RPMI7951 (cell line): ENCODE results near the gene C1orf50. TPM values are rescaled to one million over a fixed set of nuclear protein-coding genes. Genes with fewer than 3 reads are reported as not detected.
"Not testable (repeated sequence)": the region's sequence is repeated elsewhere in the genome, so short reads cannot be mapped to it uniquely, and the experiment has no call there.

Experiments used
- DNase-seq: peaks from one replicate; pipeline ENCODE4 v3.0.0-alpha.2; 2012; ENCODE audit warnings: low read depth
- total RNA-seq: library from RNA; depleted of rRNA; stranded (reverse); fragments of >200 nt; shearing (Covaris generic); gene quantifications from 2 replicates; pipeline ENCODE4 v1.2.3, GENCODE V29; 2014; rRNA removed

The C1orf50 gene
- total RNA-seq, 1 experiment from 2014 or later: 3.1 TPM

- DNase-seq: no peak
Measured at GRCh38 chr1:42801832-42802473, 34.9 kb downstream of the C1orf50 start.

- no peak for DNase-seq
Measured at GRCh38 chr1:42806171-42806570, 39.1 kb downstream of the C1orf50 start.

GRCh38 chr1:42806593-42806992 lies 39.5 kb downstream of the C1orf50 start:
- DNase-seq: no peak

GRCh38 chr1:42807056-42807668 lies 40.1 kb downstream of the C1orf50 start:
- DNase-seq: no peak

- not testable (repeated sequence) for DNase-seq
Measured at GRCh38 chr1:42814815-42815214, 47.8 kb downstream of the C1orf50 start.

GRCh38 chr1:42815941-42816584 lies 49.0 kb downstream of the C1orf50 start:
- peak; percentile 15 for DNase-seq

GRCh38 chr1:42816585-42817439 lies 49.8 kb downstream of the C1orf50 start, which contains the start of the genes ERMAP and SVBP:
Gene ERMAP (plus strand): TSS chr1:42817122. CDS start chr1:42830449, 13,327 bp downstream.
Gene SVBP (minus strand): TSS chr1:42817397. CDS start chr1:42816544, 853 bp downstream.
- peak; percentile 84 for DNase-seq

- DNase-seq: no peak
Measured at GRCh38 chr1:42817440-42817767, 50.4 kb downstream of the C1orf50 start.

GRCh38 chr1:42817976-42818375 lies 50.9 kb downstream of the C1orf50 start:
- no peak for DNase-seq

- DNase-seq: no peak
Measured at GRCh38 chr1:42820813-42821212, 53.8 kb downstream of the C1orf50 start.

- no peak for DNase-seq
Measured at GRCh38 chr1:42821690-42822089, 54.6 kb downstream of the C1orf50 start.

- peak; percentile 14 for DNase-seq
Measured at GRCh38 chr1:42822800-42823392, 55.8 kb downstream of the C1orf50 start.

GRCh38 chr1:42824481-42825035 lies 57.5 kb downstream of the C1orf50 start:
- DNase-seq: no peak

GRCh38 chr1:42825036-42825851 lies 58.2 kb downstream of the C1orf50 start:
- no peak for DNase-seq

Other genes with a start within 250 kb of the C1orf50 start
- 122 and 123 TPM in 2 replicates for gene PPIH, start 108.8 kb upstream of the C1orf50 start, total RNA-seq
- gene YBX1, start 84.8 kb upstream of the C1orf50 start, total RNA-seq: 1,105 and 1,183 TPM in 2 replicates
- not detected in 2 replicates for gene CLDN19, start 27.0 kb upstream of the C1orf50 start, total RNA-seq
- gene P3H1, start 221 bp upstream of the C1orf50 start, total RNA-seq: 111 and 120 TPM in 2 replicates
- gene TMEM269, start 17.7 kb downstream of the C1orf50 start, total RNA-seq: not detected in 2 replicates
- gene ERMAP, start 49.9 kb downstream of the C1orf50 start, total RNA-seq: 7.6 and 11.1 TPM in 2 replicates
- 34.1 and 41.8 TPM in 2 replicates for gene SVBP, start 50.1 kb downstream of the C1orf50 start, total RNA-seq
- 7.6 and 9.9 TPM in 2 replicates for gene ZNF691, start 79.4 kb downstream of the C1orf50 start, total RNA-seq
- 192 and 248 TPM in 2 replicates for gene SLC2A1, start 191.6 kb downstream of the C1orf50 start, total RNA-seq